Astrocyte of the spinal cord (primary cell): ENCODE data around the gene C1QTNF5.

Experiments used
- DNase-seq: peaks from one replicate; pipeline ENCODE4 v3.0.0; 2011; ENCODE audit warnings: low read depth, low spot score
- H3K4me3 ChIP-seq: 2 replicates; pipeline ENCODE4 v1.5.1; 2011; ENCODE audit warnings: low read depth, mild to moderate bottlenecking, low read length, moderate library complexity
- CTCF ChIP-seq: IDR thresholded peaks from 2 replicates; pipeline ENCODE4 v1.5.1; 2012; ENCODE audit warnings: low read depth, mild to moderate bottlenecking, low read length, inconsistent platforms
- in situ Hi-C: cut with HindIII; loops from 2 replicates; pipeline ENCODE4 v1.10.0; 2017; ENCODE audit warnings: low sequenced_read_pairs

C1QTNF5 gene

GRCh38 chr11:119347242-119347641, 6.6 kb upstream of the C1QTNF5 start:
- in situ Hi-C loops: no loop called here
- TF ChIP-seq CTCF: no peak
- no peak overlapping the region for H3K4me3 ChIP-seq
- DNase-seq: no peak

- no peak for TF ChIP-seq CTCF
- no peak within 1 kb of the TSS for H3K4me3 ChIP-seq
- in situ Hi-C loops: no loop called here
- no peak for DNase-seq
Observed at GRCh38 chr11:119346605-119347004, 5.9 kb upstream of the C1QTNF5 start, which contains the start of gene MFRP. Gene MFRP, minus strand, starts transcription at chr11:119346705. Its CDS starts 192 bp downstream, at chr11:119346513.

- H3K4me3 ChIP-seq: no peak overlapping the region
- TF ChIP-seq CTCF: no peak
- in situ Hi-C loops: no loop called here
Observed at GRCh38 chr11:119345685-119346084, 5.0 kb upstream of the C1QTNF5 start.

GRCh38 chr11:119344291-119345010, 3.8 kb upstream of the C1QTNF5 start:
- DNase-seq: no peak
- no peak overlapping the region for H3K4me3 ChIP-seq
- TF ChIP-seq CTCF: no peak
- in situ Hi-C loops: no loop called here

More at GRCh38 chr11:119345685-119346084, 5.0 kb upstream of the C1QTNF5 start:
- DNase-seq: no peak

GRCh38 chr11:119343726-119344125, 3.0 kb upstream of the C1QTNF5 start:
- no peak for DNase-seq
- in situ Hi-C loops: no loop called here
- H3K4me3 ChIP-seq: no peak overlapping the region
- no peak for TF ChIP-seq CTCF

- TF ChIP-seq CTCF: no peak
- no peak overlapping the region for H3K4me3 ChIP-seq
- no peak for DNase-seq
- in situ Hi-C loops: no loop called here
Observed at GRCh38 chr11:119342362-119343130, 1.9 kb upstream of the C1QTNF5 start.
